ENCODE measurements around the gene PIK3R2. TPM values are rescaled to one million over a fixed set of nuclear protein-coding genes. Genes with fewer than 3 reads are reported as not detected.

PIK3R2 gene
- polyA plus RNA-seq, 1 donor from 2014 or later = 14.8 TPM

- Histone ChIP-seq H3K27me3 (ENCODE audit: insufficient read depth, low read depth, low read length) (peaks cover 5% of the 10 kb centered on the region), H3K79me2 (replicated peaks; ENCODE audit: insufficient read depth, low read length) (no peaks in the 10 kb centered on the region), H3K9me3 (ENCODE audit: low read length) (no peaks in the 10 kb centered on the region), H3K27ac (ENCODE audit: low read length) (no peak overlapping the region), H3K36me3 (ENCODE audit: insufficient read depth, low read length) (no peaks in the 10 kb centered on the region), H2AFZ (ENCODE audit: low read depth, low read length) (no peak overlapping the region), H3K9ac (ENCODE audit: low read length) (no peak overlapping the region), H3K9me2 (ENCODE audit: insufficient read depth, low read length) (no peaks in the 10 kb centered on the region), H3K4me3 (ENCODE audit: low read length) (no peak overlapping the region), H3K4me2 (ENCODE audit: low read length) (no peak overlapping the region), H3F3A (ENCODE audit: insufficient read depth, low read length, poor library complexity, severe bottlenecking) (no peaks in the 10 kb centered on the region), H4K20me1 (ENCODE audit: insufficient read depth) (no peaks in the 10 kb centered on the region)
- TF ChIP-seq EZH2 (IDR thresholded peaks at IDR 0.05; ENCODE audit: borderline replicate concordance, insufficient read depth, low read length, poor library complexity, severe bottlenecking) (no peak), MXI1 (conservative IDR thresholded peaks at IDR 0.05; ENCODE audit: poor library complexity, severe bottlenecking) (no peak), RAD21 (conservative IDR thresholded peaks at IDR 0.05) (no peak), TAF1 (IDR thresholded peaks at IDR 0.05; ENCODE audit: low read depth) (no peak), EP300 (conservative IDR thresholded peaks at IDR 0.05; ENCODE audit: poor library complexity, severe bottlenecking) (no peak), POLR2AphosphoS5 (IDR thresholded peaks at IDR 0.05) (no peak), SMC3 (conservative IDR thresholded peaks at IDR 0.05; ENCODE audit: poor library complexity) (no peak)
- TF ChIP-seq, protein P1, sequence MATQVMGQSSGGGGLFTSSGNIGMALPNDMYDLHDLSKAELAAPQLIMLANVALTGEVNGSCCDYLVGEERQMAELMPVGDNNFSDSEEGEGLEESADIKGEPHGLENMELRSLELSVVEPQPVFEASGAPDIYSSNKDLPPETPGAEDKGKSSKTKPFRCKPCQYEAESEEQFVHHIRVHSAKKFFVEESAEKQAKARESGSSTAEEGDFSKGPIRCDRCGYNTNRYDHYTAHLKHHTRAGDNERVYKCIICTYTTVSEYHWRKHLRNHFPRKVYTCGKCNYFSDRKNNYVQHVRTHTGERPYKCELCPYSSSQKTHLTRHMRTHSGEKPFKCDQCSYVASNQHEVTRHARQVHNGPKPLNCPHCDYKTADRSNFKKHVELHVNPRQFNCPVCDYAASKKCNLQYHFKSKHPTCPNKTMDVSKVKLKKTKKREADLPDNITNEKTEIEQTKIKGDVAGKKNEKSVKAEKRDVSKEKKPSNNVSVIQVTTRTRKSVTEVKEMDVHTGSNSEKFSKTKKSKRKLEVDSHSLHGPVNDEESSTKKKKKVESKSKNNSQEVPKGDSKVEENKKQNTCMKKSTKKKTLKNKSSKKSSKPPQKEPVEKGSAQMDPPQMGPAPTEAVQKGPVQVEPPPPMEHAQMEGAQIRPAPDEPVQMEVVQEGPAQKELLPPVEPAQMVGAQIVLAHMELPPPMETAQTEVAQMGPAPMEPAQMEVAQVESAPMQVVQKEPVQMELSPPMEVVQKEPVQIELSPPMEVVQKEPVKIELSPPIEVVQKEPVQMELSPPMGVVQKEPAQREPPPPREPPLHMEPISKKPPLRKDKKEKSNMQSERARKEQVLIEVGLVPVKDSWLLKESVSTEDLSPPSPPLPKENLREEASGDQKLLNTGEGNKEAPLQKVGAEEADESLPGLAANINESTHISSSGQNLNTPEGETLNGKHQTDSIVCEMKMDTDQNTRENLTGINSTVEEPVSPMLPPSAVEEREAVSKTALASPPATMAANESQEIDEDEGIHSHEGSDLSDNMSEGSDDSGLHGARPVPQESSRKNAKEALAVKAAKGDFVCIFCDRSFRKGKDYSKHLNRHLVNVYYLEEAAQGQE (IDR thresholded peaks at IDR 0.05; ENCODE audit: borderline replicate concordance) = no peak
- TF ChIP-seq, protein P2, sequence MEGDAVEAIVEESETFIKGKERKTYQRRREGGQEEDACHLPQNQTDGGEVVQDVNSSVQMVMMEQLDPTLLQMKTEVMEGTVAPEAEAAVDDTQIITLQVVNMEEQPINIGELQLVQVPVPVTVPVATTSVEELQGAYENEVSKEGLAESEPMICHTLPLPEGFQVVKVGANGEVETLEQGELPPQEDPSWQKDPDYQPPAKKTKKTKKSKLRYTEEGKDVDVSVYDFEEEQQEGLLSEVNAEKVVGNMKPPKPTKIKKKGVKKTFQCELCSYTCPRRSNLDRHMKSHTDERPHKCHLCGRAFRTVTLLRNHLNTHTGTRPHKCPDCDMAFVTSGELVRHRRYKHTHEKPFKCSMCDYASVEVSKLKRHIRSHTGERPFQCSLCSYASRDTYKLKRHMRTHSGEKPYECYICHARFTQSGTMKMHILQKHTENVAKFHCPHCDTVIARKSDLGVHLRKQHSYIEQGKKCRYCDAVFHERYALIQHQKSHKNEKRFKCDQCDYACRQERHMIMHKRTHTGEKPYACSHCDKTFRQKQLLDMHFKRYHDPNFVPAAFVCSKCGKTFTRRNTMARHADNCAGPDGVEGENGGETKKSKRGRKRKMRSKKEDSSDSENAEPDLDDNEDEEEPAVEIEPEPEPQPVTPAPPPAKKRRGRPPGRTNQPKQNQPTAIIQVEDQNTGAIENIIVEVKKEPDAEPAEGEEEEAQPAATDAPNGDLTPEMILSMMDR (IDR thresholded peaks at IDR 0.05; ENCODE audit: poor library complexity, severe bottlenecking) = no peak
Measured at GRCh38 chr19:18218159-18218558, 65.2 kb downstream of the PIK3R2 start.

DNA sequence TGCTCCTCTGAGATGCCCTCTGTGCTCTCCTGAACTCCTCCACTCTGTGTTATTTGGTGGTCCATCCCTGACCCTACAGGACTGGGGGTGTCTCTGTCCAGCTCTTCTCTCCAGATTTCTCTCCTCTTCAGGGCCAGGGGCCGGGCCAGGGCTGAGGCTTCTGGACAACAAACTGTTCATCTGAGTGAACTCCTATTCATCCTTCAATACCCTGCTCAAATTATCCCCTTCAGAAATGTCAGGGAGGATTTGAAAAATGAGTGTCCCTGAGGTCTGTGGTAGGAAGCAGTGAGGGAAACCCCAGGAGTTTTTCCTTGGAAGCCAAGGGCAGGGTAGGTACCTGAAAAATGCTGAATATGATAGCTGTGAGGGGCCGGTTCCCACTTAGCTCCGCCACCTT is 65.6 kb downstream of the PIK3R2 start:
- Histone ChIP-seq H3K9me3 (ENCODE audit: low read length) (no peaks in the 10 kb centered on the region), H3K27me3 (ENCODE audit: insufficient read depth, low read depth, low read length) (peaks cover 5% of the 10 kb centered on the region), H3K36me3 (ENCODE audit: insufficient read depth, low read length) (no peaks in the 10 kb centered on the region), H2AFZ (ENCODE audit: low read depth, low read length) (no peak overlapping the region), H3K27ac (ENCODE audit: low read length) (no peak overlapping the region), H4K20me1 (ENCODE audit: insufficient read depth) (no peaks in the 10 kb centered on the region), H3F3A (ENCODE audit: insufficient read depth, low read length, poor library complexity, severe bottlenecking) (no peaks in the 10 kb centered on the region), H3K9ac (ENCODE audit: low read length) (no peak overlapping the region), H3K9me2 (ENCODE audit: insufficient read depth, low read length) (no peaks in the 10 kb centered on the region), H3K4me2 (ENCODE audit: low read length) (no peak overlapping the region), H3K4me3 (ENCODE audit: low read length) (no peak overlapping the region), H3K79me2 (replicated peaks; ENCODE audit: insufficient read depth, low read length) (no peaks in the 10 kb centered on the region)
- TF ChIP-seq RAD21 (conservative IDR thresholded peaks at IDR 0.05) (no peak), EP300 (conservative IDR thresholded peaks at IDR 0.05; ENCODE audit: poor library complexity, severe bottlenecking) (no peak), SMC3 (conservative IDR thresholded peaks at IDR 0.05; ENCODE audit: poor library complexity) (no peak), EZH2 (IDR thresholded peaks at IDR 0.05; ENCODE audit: borderline replicate concordance, insufficient read depth, low read length, poor library complexity, severe bottlenecking) (no peak), MXI1 (conservative IDR thresholded peaks at IDR 0.05; ENCODE audit: poor library complexity, severe bottlenecking) (no peak), TAF1 (IDR thresholded peaks at IDR 0.05; ENCODE audit: low read depth) (no peak), POLR2AphosphoS5 (IDR thresholded peaks at IDR 0.05) (no peak)
- TF ChIP-seq, protein P2 (IDR thresholded peaks at IDR 0.05; ENCODE audit: poor library complexity, severe bottlenecking) = no peak
- TF ChIP-seq, protein P1 (IDR thresholded peaks at IDR 0.05; ENCODE audit: borderline replicate concordance) = no peak

All from neural cell (in vitro differentiated cells).